Measurements from ENCODE around the gene NONO.
A peak's percentile ranks its signal among the peaks of the same experiment; 100 is the strongest.

The NONO gene, protein sequence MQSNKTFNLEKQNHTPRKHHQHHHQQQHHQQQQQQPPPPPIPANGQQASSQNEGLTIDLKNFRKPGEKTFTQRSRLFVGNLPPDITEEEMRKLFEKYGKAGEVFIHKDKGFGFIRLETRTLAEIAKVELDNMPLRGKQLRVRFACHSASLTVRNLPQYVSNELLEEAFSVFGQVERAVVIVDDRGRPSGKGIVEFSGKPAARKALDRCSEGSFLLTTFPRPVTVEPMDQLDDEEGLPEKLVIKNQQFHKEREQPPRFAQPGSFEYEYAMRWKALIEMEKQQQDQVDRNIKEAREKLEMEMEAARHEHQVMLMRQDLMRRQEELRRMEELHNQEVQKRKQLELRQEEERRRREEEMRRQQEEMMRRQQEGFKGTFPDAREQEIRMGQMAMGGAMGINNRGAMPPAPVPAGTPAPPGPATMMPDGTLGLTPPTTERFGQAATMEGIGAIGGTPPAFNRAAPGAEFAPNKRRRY

GRCh38 chrX:71283403-71284143 is at the start of gene NONO:
TSS of gene NONO (plus strand) at chrX:71283635. CDS start at chrX:71290638, 7,003 bp downstream.
- Histone ChIP-seq H3K4me1 (ENCODE audit: low read depth, poor library complexity, severe bottlenecking) (peaks cover 31% of the 10 kb centered on the region), H4K20me1 (ENCODE audit: insufficient read depth) (peaks cover 18% of the 10 kb centered on the region; the same call in 1 of the 2 replicates), H3K4me3 (IDR thresholded peaks at IDR 0.05; ENCODE audit: insufficient read depth, low read depth, low read length) (no peak within 1 kb of the TSS), H3K36me3 (ENCODE audit: insufficient read depth) (no peaks in the 10 kb centered on the region), H2AFZ (ENCODE audit: low read depth) (peak within 1 kb of the TSS; percentile 83), H3K27me3 (ENCODE audit: insufficient read depth, low read depth) (no peaks in the 10 kb centered on the region), H3K9ac (peak within 1 kb of the TSS; percentile 92), H3K4me2 (peak within 1 kb of the TSS; percentile 83), H3K79me2 (ENCODE audit: insufficient read depth, low read depth) (peaks cover 48% of the 10 kb centered on the region), H3K27ac (peak within 1 kb of the TSS; percentile 79)
- TF ChIP-seq CTCF (conservative IDR thresholded peaks at IDR 0.05; ENCODE audit: low read depth, low read length) = no peak

- H3K4me2 ChIP-seq = no peak overlapping the region
- no peaks in the 10 kb centered on the region for H3K36me3 ChIP-seq (ENCODE audit: insufficient read depth)
- no peaks in the 10 kb centered on the region for H3K79me2 ChIP-seq (ENCODE audit: insufficient read depth, low read depth)
- no peak overlapping the region for H3K4me3 ChIP-seq (IDR thresholded peaks at IDR 0.05; ENCODE audit: insufficient read depth, low read depth, low read length)
- H3K27me3 ChIP-seq (ENCODE audit: insufficient read depth, low read depth) = no peaks in the 10 kb centered on the region
- H4K20me1 ChIP-seq (ENCODE audit: insufficient read depth) = no peaks in the 10 kb centered on the region
- TF ChIP-seq CTCF (conservative IDR thresholded peaks at IDR 0.05; ENCODE audit: low read depth, low read length) = no peak
- H3K9ac ChIP-seq = no peak overlapping the region
- no peak overlapping the region for H3K27ac ChIP-seq
- no peaks in the 10 kb centered on the region for H3K4me1 ChIP-seq (ENCODE audit: low read depth, poor library complexity, severe bottlenecking)
- H2AFZ ChIP-seq (ENCODE audit: low read depth) = no peak overlapping the region
Measured at GRCh38 chrX:71235482-71235881, 48.0 kb upstream of the NONO start.

DNA sequence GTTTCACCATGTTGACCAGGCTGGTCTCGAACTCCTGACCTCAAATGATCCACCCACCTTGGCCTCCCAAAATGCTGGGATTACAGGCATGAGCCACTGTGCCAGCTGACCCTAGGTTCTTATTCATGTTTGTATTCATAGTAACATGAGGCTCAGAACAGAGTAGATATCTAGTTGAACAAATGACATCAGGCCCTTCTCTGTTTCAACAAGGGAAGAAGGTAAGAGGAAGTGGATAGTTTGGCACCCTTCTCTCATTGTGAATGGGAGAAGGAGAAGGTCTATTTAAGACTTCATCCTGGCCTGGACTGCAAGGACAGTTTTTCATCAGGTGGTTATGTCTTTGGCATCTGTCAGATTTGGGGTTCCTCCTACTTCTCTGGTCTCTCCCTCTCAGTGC is 46.6 kb upstream of the NONO start:
- no peak overlapping the region for H3K4me2 ChIP-seq
- H4K20me1 ChIP-seq (ENCODE audit: insufficient read depth) = no peaks in the 10 kb centered on the region
- H3K27me3 ChIP-seq (ENCODE audit: insufficient read depth, low read depth) = no peaks in the 10 kb centered on the region
- H3K79me2 ChIP-seq (ENCODE audit: insufficient read depth, low read depth) = no peaks in the 10 kb centered on the region
- no peak overlapping the region for H3K4me3 ChIP-seq (IDR thresholded peaks at IDR 0.05; ENCODE audit: insufficient read depth, low read depth, low read length)
- no peak overlapping the region for H3K27ac ChIP-seq
- no peak overlapping the region for H3K9ac ChIP-seq
- TF ChIP-seq CTCF (conservative IDR thresholded peaks at IDR 0.05; ENCODE audit: low read depth, low read length) = no peak
- H2AFZ ChIP-seq (ENCODE audit: low read depth) = no peak overlapping the region
- H3K4me1 ChIP-seq (ENCODE audit: low read depth, poor library complexity, severe bottlenecking) = no peaks in the 10 kb centered on the region
- no peaks in the 10 kb centered on the region for H3K36me3 ChIP-seq (ENCODE audit: insufficient read depth)

DNA sequence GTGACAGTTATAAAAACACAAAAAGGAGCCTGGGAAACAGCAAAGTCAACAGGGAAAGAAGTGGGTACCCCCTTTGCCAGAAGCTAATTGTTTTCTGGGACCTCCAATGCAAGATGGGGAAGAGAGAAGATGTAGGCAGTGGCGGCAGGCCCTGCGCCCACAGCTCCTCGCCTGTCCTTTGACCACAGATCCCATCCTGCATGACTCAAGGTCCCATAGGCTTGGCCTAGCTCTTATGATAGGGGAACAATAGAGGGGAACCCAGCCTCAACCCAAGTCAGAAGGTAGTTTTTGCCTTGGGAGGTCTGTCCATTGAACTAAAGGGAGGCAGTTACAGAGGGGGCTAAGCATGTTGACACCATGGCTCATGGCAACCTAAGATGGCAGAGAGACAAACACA is 43.7 kb upstream of the NONO start:
- Histone ChIP-seq H3K36me3 (ENCODE audit: insufficient read depth) (no peaks in the 10 kb centered on the region), H3K79me2 (ENCODE audit: insufficient read depth, low read depth) (no peaks in the 10 kb centered on the region), H4K20me1 (ENCODE audit: insufficient read depth) (no peaks in the 10 kb centered on the region), H3K4me3 (IDR thresholded peaks at IDR 0.05; ENCODE audit: insufficient read depth, low read depth, low read length) (no peak overlapping the region), H3K9ac (no peak overlapping the region), H3K4me2 (no peak overlapping the region), H3K27me3 (ENCODE audit: insufficient read depth, low read depth) (no peaks in the 10 kb centered on the region), H2AFZ (ENCODE audit: low read depth) (no peak overlapping the region), H3K27ac (no peak overlapping the region), H3K4me1 (ENCODE audit: low read depth, poor library complexity, severe bottlenecking) (peaks cover 2% of the 10 kb centered on the region)
- TF ChIP-seq CTCF (conservative IDR thresholded peaks at IDR 0.05; ENCODE audit: low read depth, low read length) = no peak
